Measurements from ENCODE around the gene SYNGR1.

GRCh38 chr22:39409516-39410029, 59.8 kb downstream of the SYNGR1 start:
- TF ChIP-seq, protein P1, sequence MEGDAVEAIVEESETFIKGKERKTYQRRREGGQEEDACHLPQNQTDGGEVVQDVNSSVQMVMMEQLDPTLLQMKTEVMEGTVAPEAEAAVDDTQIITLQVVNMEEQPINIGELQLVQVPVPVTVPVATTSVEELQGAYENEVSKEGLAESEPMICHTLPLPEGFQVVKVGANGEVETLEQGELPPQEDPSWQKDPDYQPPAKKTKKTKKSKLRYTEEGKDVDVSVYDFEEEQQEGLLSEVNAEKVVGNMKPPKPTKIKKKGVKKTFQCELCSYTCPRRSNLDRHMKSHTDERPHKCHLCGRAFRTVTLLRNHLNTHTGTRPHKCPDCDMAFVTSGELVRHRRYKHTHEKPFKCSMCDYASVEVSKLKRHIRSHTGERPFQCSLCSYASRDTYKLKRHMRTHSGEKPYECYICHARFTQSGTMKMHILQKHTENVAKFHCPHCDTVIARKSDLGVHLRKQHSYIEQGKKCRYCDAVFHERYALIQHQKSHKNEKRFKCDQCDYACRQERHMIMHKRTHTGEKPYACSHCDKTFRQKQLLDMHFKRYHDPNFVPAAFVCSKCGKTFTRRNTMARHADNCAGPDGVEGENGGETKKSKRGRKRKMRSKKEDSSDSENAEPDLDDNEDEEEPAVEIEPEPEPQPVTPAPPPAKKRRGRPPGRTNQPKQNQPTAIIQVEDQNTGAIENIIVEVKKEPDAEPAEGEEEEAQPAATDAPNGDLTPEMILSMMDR (IDR thresholded peaks at IDR 0.05): no peak
- TF ChIP-seq POLR2A (IDR thresholded peaks at IDR 0.05) (no peak), POLR2AphosphoS5 (IDR thresholded peaks at IDR 0.05; ENCODE audit: insufficient read depth in 1 of 2, low read depth in 1 of 2) (no peak)
